ENCODE results near the gene RCOR2. TPM values are rescaled to one million over a fixed set of nuclear protein-coding genes. Genes with fewer than 3 reads are reported as not detected.

RCOR2 gene
- total RNA-seq, 1 experiment from 2014 or later = 17.9 TPM

DNA sequence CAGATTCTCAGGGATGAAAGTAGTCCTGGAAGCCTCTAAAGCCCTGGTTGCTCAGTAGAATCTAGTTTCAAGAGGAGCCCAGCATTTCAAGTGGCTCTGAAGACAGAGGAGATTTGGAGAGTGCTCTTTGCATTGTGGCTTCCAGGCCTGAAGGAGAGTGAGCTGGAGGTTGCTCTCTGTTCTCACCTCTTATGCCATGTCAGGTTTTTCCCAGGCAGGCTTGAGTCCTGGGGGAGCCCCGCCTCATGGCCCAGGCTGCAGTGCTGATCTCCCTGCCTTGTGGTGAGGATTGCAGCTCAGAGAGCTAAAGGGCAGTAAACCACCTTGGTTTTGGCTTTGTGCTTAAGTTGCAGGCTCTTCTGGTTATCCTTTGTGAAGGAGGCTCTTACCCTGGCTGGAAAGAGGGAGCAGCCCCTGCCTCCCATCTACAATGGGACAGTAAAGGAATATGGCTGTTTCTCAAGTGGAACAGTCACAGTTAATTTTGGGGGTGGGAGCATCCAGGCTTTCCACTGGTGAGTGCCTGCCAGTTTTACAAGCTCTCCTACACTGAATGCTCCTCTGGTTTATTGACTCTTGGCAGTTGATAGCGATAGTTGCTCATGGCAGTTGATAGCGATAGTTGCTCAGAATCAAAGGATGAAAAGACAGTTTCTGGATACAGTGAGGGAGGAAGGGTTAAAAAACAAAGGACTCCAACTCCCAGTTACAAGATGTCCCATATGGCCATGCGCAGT, 32.6 kb downstream of the RCOR2 start:
- Histone ChIP-seq H3K4me3 (no peak overlapping the region), H3K27me3 (no peaks in the 10 kb centered on the region), H3K27ac (no peak overlapping the region), H3K36me3 (no peaks in the 10 kb centered on the region), H3K9me3 (replicated peaks) (no peaks in the 10 kb centered on the region), H3K4me1 (peaks cover 10% of the 10 kb centered on the region)
- no peak for DNase-seq

DNA sequence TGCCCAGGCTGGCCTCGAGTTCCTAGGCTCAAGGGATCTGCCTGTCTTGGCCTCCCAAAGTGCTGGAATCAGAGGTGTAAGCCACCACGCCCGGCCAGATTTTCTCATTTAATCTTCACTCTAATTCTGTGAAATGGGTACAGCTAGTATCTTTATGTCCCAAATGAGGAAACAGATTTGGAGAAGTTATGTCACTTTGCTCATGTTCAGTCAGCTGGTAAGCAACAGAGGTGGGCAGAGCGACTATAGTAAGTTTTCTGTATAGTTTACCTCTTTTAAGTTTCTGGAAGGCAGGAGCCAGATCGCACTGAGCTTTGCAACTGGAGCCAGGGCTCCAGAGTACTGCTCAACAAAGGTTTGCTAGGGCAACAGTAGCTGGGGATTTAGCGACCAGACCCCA, 33.2 kb downstream of the RCOR2 start:
- H3K27ac ChIP-seq = no peak overlapping the region
- no peak for DNase-seq
- H3K4me3 ChIP-seq = no peak overlapping the region
- no peaks in the 10 kb centered on the region for H3K9me3 ChIP-seq (replicated peaks)
- H3K27me3 ChIP-seq = no peaks in the 10 kb centered on the region
- H3K36me3 ChIP-seq = peaks cover under 1% of the 10 kb centered on the region; the same call in 1 of the 2 replicates
- H3K4me1 ChIP-seq = peaks cover 11% of the 10 kb centered on the region

DNA sequence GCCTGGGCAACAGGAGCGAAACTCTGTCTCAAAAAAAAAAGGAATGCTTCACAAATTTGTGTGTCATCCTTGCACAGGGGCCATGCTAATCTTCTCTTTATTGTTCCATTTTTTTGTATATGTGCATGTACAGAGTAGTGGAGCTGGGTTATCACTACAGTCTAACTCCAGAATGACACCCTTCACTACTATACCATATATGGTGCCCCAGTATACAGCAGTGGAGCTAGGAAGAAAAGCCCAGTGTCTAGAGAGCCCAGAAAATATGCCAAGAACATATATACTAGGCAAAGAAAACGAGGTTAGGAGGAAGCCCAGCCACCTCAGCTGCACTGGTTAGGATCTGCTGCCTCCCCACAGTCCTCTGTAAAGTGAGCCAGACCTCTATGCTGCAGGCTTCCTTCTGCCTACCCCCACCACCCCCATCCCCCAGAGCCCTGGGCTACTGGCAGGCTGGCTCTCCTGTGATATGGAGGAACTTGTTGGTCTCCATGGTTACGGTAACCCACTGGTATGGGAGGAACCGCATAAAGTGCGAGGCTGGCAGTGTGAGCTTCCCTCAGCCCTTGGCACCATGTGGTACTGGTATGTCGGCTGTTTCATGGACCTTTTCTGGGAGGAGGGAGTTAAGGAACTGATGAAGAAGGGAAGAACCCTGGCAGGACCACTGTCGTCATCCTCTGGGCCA, 34.3 kb downstream of the RCOR2 start:
- Histone ChIP-seq H3K27ac (no peak overlapping the region), H3K36me3 (peaks cover 3% of the 10 kb centered on the region; the same call in 1 of the 2 replicates), H3K4me1 (peaks cover 11% of the 10 kb centered on the region), H3K27me3 (no peaks in the 10 kb centered on the region), H3K4me3 (no peak overlapping the region), H3K9me3 (replicated peaks) (no peaks in the 10 kb centered on the region)
- DNase-seq = no peak

DNA sequence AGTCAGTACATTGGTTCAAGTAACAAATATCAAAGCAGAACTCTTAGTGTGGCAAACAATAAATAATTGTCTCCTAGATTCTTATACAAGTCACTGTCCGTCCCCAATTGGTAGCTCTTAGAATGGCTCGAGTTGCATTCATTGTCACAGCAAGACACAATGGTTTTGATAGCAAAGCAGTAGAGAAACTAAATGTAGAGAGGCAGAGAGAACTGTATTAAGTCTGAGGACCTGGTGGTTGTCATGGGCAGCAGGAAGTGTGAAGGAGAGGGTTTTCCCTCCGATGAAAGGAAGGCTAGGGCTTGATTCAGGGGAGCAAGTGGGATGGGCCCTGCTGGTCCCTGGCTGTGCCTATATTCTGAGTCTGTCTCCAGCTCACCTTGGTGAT, 36.6 kb downstream of the RCOR2 start:
- Histone ChIP-seq H3K36me3 (peaks cover 3% of the 10 kb centered on the region; the same call in 1 of the 2 replicates), H3K9me3 (replicated peaks) (no peaks in the 10 kb centered on the region), H3K4me3 (no peak overlapping the region), H3K27ac (no peak overlapping the region), H3K27me3 (no peaks in the 10 kb centered on the region), H3K4me1 (peaks cover 22% of the 10 kb centered on the region)
- DNase-seq = no peak

DNA sequence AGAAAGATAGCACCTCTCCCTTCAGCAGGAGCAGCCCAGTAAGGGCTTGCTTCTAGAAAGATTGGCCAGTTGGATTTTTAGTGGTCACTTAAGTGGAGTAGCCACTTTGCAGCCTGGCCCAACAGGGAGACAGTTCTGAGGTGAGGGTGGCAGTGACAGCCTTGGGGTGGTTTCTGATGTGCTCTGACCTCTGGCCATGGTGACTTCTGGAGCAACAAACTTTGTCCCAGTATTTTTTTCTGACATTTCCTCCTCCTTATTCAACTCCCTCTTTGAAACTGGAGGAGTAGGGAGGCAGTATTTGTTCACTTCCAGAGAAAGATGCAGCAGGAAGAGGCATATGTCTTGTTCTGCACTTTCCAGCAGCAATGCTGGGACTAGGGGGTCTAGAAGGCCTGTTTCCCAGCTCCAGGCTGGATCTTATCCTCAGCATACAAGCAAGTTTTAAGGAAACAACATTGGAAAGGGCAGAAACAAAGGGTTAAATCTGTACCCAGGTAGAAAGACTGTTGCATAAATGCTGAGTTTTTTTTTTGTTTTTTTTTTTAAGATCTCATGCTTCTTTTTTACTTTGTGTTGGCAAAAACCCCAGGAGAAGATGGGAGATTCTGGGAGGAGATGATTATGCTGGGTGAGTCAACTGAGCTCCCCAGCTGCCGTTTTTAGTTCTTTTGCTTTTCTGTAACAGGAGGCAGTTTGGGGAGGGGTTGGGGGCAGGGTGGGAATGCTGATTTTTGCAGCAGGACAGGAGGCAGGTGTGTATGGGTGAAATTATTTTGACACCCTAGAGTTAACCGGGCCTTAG, 37.2 kb downstream of the RCOR2 start:
- Histone ChIP-seq H3K36me3 (peaks cover 3% of the 10 kb centered on the region; the same call in 1 of the 2 replicates), H3K4me3 (no peak overlapping the region), H3K9me3 (replicated peaks) (no peaks in the 10 kb centered on the region), H3K4me1 (peaks cover 28% of the 10 kb centered on the region), H3K27me3 (no peaks in the 10 kb centered on the region), H3K27ac (no peak overlapping the region)
- DNase-seq = peak in 1 of 2 experiments; percentile 39

DNA sequence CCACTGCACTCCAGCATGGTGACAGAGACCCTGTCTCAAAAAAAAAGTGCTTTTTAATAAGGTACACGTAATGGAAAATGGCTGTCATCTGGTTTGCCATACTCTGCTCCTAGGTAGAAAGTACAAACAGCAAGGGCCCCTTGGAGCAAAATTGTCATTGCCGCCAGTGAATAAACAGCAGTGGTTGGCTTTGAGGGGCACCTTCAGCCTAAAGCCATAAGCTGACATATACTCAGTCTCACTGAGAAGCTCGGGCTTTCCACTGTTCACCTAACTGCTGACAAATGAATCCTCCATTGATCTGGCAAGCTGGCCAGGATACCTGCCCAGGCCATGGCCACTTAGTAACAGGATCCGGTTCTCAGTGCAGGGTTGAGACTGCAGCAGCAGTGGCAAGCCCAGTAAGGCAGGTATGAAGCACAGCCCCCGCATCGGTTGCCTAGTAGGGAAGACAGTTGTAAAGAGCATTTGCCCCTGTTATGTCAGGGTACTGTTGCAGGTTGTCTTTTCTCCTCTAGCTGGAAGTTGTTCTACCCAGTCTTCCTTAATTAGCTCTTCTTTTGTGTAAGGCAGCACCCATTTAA, 39.2 kb downstream of the RCOR2 start:
- Histone ChIP-seq H3K4me3 (no peak overlapping the region), H3K4me1 (peaks cover 28% of the 10 kb centered on the region), H3K27ac (no peak overlapping the region), H3K36me3 (peaks cover 5% of the 10 kb centered on the region; the same call in 1 of the 2 replicates), H3K27me3 (no peaks in the 10 kb centered on the region), H3K9me3 (replicated peaks) (no peaks in the 10 kb centered on the region)
- DNase-seq = no peak

DNA sequence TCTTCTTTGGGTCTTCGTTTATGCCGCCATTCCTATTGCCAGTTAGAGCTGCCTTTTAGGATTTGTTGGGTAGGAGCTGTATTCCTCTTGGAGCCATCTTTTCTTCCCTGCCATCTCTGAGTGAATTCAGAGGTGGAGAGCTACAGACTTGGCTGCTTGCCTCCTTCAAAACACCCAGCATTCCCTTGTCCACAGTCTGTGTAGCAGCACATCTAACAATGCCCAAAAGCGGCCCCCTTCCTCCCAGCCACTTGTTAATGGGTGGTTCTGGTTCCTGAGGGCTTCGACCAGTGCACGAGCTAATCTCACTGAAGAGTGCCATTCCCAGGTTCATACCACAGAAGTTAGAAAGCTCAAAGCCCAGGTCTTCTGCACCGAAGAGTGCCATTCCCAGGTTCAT, 40.3 kb downstream of the RCOR2 start:
- Histone ChIP-seq H3K36me3 (peaks cover 5% of the 10 kb centered on the region; the same call in 1 of the 2 replicates), H3K4me1 (peaks cover 32% of the 10 kb centered on the region), H3K9me3 (replicated peaks) (no peaks in the 10 kb centered on the region), H3K4me3 (no peak overlapping the region), H3K27ac (no peak overlapping the region), H3K27me3 (no peaks in the 10 kb centered on the region)
- DNase-seq = no peak

DNA sequence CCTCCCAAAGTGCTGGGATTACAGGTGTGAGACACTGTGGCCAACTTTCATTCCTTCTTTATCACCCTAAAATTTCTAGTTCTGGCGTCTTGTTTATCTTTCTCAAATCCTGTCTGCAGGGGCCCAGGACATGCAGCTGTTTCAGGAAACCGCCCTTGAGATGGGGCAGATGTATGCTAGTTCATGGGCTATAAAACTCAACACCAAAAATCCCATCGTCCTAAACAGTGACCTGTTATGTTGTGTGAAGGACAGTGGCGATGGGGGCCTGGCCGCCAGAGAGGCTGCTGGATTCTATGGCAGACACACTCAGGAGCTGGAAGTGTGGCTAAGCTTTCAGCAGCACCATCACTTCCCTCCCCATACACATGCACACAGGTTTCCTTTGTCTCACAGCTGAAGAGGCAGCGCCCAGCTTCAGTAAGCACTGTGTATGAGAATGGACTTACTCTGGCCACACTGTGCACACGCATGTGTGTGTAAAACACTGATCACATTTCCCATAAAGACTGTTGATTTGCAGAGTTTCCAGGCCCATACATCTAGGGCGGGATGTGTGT, 41.4 kb downstream of the RCOR2 start:
- DNase-seq = peak; percentile 61 to 81
- Histone ChIP-seq H3K27ac (peak overlapping the region; percentile 1; the same call in 1 of the 2 replicates), H3K4me1 (peaks cover 37% of the 10 kb centered on the region), H3K27me3 (no peaks in the 10 kb centered on the region), H3K4me3 (no peak overlapping the region), H3K36me3 (peaks cover 5% of the 10 kb centered on the region; the same call in 1 of the 2 replicates), H3K9me3 (replicated peaks) (no peaks in the 10 kb centered on the region)

DNA sequence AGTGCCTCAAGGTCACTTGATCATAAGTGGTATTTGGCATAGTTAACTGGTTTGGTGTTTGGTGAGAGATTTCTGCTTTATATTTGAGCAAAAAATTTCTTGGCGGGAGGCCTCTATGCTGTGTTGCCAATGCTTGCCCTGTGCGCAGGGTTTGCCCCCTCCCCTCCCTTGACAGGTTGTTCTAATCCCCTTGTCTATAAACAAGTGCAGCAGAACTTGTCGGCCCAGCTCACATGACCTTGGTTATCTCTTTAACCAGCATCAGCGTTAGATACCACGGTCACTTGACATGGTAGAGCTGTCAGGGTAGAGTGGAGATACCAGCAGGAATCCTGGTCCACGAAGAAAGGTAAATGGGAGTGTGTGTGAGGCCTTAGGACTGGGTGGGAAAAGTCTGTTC, 42.5 kb downstream of the RCOR2 start:
- no peak overlapping the region for H3K4me3 ChIP-seq
- no peak for DNase-seq
- no peak overlapping the region for H3K27ac ChIP-seq
- H3K9me3 ChIP-seq (replicated peaks) = no peaks in the 10 kb centered on the region
- peaks cover 35% of the 10 kb centered on the region for H3K4me1 ChIP-seq
- H3K36me3 ChIP-seq = peaks cover 5% of the 10 kb centered on the region; the same call in 1 of the 2 replicates
- no peaks in the 10 kb centered on the region for H3K27me3 ChIP-seq

DNA sequence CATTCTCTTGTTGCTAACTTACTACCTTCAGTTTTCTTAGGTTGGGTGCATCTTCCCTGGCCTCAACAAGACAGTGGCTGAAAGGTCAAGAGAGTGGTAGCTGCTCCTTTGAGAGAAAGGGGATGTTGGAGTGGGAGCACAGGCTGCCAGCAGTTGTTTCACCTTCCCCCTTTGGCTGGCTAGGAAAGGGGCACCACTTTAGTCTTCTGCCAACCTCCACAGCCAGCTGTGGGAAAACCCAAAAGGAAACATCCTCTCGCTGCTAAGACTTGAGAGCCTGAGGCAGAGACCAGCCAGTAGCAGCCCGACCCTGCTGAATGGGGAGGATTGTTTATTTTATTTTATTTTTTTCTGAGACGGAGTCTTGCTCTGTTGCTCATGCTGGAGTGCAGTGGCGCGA, 43.7 kb downstream of the RCOR2 start:
- Histone ChIP-seq H3K9me3 (replicated peaks) (no peaks in the 10 kb centered on the region), H3K27me3 (no peaks in the 10 kb centered on the region), H3K27ac (no peak overlapping the region), H3K4me1 (peaks cover 33% of the 10 kb centered on the region), H3K36me3 (0 out of 2 replicates have a peak, but pooled peaks cover 2% of the 10 kb centered on the region), H3K4me3 (no peak overlapping the region)
- no peak for DNase-seq

DNA sequence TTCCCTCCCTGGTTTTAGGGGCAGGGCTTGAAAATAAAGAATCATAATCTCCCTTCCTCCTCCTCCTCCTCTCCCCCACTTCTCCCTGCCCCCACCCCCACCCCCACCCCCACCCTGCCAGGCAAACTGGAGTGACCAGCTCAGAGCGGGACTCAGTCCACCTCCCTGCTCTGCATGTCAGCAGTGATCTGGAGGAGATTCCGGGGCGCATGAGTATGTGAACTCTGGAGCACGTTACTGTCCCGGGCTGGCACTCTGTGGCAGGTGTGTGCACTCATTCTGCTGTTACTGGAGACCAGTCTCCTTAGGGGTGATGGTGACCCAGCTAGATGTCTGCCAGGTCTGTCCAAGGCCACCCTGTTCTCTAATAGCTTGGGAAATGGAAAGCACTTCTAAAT, 44.2 kb downstream of the RCOR2 start:
- Histone ChIP-seq H3K36me3 (0 out of 2 replicates have a peak, but pooled peaks cover 2% of the 10 kb centered on the region), H3K27me3 (no peaks in the 10 kb centered on the region), H3K4me3 (no peak overlapping the region), H3K4me1 (peaks cover 33% of the 10 kb centered on the region), H3K9me3 (replicated peaks) (no peaks in the 10 kb centered on the region), H3K27ac (no peak overlapping the region)
- no peak for DNase-seq

DNA sequence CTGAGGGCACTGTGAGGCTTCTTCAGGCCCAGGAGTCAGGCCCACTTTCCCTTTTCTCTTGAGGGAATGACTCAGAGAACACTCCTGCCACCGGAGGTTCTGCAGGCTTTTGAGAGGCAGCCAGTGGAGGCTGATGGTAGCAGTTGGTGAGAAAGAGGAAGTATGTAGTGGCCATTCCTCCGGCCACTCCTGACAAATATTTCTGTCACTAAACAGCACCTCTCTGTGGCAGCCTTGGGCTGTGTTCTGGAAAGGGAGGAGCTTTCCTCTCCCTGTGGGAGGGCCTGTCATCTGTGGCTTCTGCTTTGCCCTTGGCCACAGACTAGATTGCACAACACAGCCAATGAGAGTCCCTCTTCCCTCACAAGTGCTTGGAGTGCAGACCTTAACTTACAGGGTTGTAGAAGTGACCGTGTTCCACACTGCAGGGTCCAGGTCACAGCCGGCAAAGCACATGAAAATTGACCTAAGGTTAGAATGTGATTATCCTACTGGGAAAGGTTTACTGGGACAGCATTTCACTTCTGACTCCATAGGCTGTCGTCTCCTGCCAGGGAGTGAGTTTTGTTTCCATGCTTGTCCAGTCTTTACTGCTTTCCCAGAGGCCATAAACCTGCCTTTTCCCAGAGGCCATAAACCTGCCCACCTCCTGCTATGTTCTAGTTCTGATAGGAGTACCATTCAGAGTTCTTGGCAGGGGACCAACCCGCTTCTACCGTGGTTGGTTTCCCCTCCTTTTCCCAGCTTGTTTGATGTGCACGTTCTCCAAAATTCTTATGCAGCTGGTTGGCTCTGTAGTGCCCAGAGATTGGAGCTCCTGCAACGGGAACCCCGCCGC, 44.8 kb downstream of the RCOR2 start:
- Histone ChIP-seq H3K4me1 (peaks cover 33% of the 10 kb centered on the region), H3K9me3 (replicated peaks) (no peaks in the 10 kb centered on the region), H3K27ac (no peak overlapping the region), H3K4me3 (no peak overlapping the region), H3K36me3 (0 out of 2 replicates have a peak, but pooled peaks cover 2% of the 10 kb centered on the region), H3K27me3 (no peaks in the 10 kb centered on the region)
- peak; percentile 76 to 84 for DNase-seq

DNA sequence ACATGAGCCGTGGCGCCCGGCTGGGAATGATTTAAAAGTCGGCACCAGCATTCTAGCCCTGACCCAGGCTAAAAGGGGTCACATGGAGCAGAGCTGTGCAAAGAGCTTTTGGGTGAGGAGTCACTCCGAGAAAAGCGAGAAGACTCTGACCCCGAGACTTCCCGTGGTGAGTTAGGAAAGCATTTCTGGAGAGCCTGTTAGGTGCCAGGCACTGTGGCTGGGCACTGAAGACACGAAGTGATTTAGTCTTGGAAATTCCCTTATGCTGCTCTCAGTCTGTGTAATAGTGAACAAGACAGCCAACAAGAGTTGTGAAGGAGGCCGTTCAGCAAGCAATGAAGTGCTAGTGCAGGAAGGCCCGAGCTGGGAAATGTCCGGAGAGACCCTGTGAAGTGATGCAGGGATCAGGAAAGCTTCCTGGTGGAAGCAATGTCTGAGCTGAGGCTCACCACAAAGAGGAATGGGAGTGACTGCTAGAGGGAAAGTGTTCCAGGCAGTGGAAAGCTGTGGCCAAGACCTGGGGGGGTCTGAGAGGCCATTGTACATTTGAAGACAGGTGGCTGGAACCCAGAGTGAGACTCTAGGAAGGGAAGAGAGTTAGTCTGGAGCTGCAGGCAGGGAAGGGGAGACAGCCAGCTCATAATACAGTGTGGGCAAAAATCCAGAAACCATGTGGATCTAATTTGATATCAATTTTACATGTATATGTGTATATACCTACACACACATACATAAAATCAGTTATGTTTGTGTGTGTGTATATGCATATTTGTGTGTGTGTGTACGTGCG, 46.4 kb downstream of the RCOR2 start:
- Histone ChIP-seq H3K4me1 (peaks cover 23% of the 10 kb centered on the region), H3K9me3 (replicated peaks) (no peaks in the 10 kb centered on the region), H3K27ac (no peak overlapping the region), H3K27me3 (no peaks in the 10 kb centered on the region), H3K4me3 (no peak overlapping the region), H3K36me3 (0 out of 2 replicates have a peak, but pooled peaks cover 2% of the 10 kb centered on the region)
- DNase-seq = peak; percentile 61 to 75
